ENCODE measurements around the gene PERM1.

GRCh38 chr1:1025730-1026129 lies 43.8 kb upstream of the PERM1 start:
- TF ChIP-seq, protein P1, sequence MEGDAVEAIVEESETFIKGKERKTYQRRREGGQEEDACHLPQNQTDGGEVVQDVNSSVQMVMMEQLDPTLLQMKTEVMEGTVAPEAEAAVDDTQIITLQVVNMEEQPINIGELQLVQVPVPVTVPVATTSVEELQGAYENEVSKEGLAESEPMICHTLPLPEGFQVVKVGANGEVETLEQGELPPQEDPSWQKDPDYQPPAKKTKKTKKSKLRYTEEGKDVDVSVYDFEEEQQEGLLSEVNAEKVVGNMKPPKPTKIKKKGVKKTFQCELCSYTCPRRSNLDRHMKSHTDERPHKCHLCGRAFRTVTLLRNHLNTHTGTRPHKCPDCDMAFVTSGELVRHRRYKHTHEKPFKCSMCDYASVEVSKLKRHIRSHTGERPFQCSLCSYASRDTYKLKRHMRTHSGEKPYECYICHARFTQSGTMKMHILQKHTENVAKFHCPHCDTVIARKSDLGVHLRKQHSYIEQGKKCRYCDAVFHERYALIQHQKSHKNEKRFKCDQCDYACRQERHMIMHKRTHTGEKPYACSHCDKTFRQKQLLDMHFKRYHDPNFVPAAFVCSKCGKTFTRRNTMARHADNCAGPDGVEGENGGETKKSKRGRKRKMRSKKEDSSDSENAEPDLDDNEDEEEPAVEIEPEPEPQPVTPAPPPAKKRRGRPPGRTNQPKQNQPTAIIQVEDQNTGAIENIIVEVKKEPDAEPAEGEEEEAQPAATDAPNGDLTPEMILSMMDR (conservative IDR thresholded peaks at IDR 0.05; ENCODE audit: low read depth, low read length), result no peak
- TF ChIP-seq EZH2 (IDR thresholded peaks at IDR 0.05; ENCODE audit: low read length, unreplicated experiment) (no peak), EZH2phosphoT487 (IDR thresholded peaks at IDR 0.05; ENCODE audit: borderline replicate concordance, low read length) (no peak)
